ENCODE measurements around the gene PRKCQ.

- TF ChIP-seq CTCF (IDR thresholded peaks at IDR 0.05; ENCODE audit: insufficient read depth, low read length, poor library complexity, severe bottlenecking) = no peak
- no peak for TF ChIP-seq EZH2phosphoT487 (conservative IDR thresholded peaks at IDR 0.05; ENCODE audit: low read length)
These were observed 30.6 kb upstream of the PRKCQ start for GRCh38 chr10:6610647-6611046.
